HG03378 (cell line): Measurements from ENCODE around the gene NES.

Experiments used
- ATAC-seq: cut with Tn5 transposase; IDR thresholded peaks from one replicate; pipeline ENCODE4 v1.9.1; 2021; ENCODE audit warnings: mild to moderate bottlenecking, moderate library complexity; ENCODE audit not compliant: unreplicated experiment

The NES gene

DNA sequence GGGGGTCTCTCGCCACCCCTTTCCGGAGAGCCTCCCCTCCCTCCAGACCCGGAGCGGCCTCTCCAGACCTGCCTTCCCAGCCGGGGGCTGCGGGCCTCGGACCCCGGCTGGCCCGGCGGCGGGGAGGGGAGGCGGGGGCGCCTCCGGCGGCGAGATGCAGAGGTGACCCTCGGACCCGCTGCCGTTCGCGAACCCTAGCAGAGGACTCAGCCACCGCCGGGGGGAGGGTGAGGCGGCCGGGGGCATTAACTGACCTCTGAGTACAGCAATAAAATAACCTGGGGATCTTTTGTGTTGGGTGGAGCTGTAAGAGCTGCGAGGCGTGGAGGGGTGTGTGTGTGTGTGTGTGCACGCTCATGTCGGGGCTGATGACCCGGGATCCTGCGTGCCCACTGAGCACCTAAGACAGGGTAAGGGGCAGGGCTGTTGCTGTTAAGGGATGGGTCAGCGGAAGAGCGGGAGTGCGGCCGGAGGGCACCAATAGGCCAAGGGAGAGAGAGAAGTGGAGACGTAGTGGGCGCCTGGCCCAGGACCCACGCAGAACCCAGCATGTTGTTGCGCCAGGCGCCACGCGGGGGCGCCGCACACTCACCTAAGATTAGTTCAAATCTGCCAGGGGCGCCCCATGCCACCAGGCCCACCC, 51.6 kb downstream of the NES start:
- ATAC-seq: no peak

DNA sequence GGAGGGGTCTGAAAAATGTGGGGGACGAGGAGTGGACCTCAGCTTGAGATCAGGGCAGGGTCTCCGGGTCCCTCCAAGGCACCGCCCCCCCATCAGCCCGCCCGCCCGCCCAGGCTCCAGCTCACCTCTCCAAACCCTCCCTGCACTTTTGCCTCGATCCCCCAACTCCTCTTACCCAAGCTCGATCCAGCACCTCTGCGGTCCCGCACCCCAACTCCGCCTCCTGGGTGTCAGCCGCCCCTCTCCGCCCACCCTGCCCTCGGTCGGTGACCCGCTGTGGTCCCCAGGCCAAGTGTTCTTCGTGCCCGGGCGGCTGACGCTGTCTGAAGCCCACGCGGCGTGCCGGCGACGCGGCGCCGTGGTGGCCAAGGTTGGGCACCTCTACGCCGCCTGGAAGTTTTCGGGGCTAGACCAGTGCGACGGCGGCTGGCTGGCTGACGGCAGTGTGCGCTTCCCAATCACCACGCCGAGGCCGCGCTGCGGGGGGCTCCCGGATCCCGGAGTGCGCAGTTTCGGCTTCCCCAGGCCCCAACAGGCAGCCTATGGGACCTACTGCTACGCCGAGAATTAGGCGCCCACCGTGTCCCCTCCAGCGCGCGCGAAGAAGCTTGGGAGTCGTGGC, 52.3 kb downstream of the NES start:
- ATAC-seq: no peak

- no peak for ATAC-seq
Measured at GRCh38 chr1:156623946-156624813, 53.0 kb downstream of the NES start.

GRCh38 chr1:156622581-156623297, 54.5 kb downstream of the NES start:
- ATAC-seq: no peak

DNA sequence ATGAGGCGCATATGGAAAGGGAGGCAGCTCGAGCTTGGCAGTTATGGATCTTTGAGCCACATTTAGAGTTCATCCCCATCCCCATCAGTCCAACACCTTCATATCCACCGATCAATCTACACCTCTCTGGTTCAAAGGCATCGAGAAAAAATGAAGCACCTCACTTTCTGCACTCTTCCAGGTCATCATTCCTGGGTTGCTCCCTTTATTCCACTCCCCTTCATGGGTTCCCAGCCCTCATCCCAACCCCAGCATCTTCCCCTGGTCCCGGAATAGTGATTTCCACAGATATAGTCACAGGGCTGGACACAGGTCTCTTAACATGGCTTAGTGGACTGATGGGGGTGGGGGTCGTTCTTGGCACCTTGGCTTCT, 57.6 kb downstream of the NES start:
- no peak for ATAC-seq

DNA sequence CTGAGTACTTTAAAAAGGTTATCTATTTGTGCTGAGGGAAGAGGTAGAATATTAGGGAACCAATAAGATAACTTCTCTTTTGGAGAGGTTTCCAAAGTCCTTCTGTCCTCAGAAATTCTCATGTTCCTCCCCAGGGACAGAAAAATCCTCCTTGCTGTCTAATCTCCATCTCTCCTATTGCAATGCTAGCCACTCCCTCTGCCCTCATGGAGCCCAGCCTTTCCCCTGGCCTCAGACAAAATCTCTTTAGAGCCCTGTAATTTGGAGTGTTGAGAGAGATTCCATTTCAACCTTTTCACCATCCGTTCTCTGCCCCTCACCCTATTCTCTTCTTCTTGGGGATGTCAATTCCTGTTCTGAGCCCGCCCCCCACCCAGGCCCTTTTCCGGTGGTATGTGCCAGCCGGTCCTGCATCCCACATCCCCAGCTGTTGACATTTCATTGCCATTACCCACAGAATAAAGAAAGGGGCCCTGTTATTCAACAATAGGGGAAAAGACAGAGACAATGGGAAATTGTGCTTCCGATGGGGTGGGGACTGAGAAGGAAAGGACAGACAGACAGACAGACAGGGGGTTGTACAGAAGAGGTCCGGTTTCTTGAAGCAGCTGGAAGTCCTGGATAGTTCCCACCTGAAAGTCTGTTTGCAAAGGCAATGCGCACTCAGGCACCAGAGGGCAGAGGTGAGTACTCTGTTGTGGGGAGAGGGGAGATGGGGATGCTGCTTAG, 58.2 kb downstream of the NES start, which contains the start of gene HAPLN2:
Gene HAPLN2, plus strand, starts transcription at position 563 of the 729 bp plus-strand sequence. CDS start 4,076 bp downstream, outside the sequence.
- ATAC-seq: no peak
